Common myeloid progenitor, CD34-positive (primary cell): ENCODE results near the gene TRIM5.

Source experiments
- CTCF ChIA-PET: fragments of 350-600 bp; sonication (Branson Sonifier 250); formaldehyde crosslinking; loops from one replicate; lab custom pipeline; 2021; ENCODE audit warnings: antibody characterized with exemption; lab: Charles Lee
- POLR2A ChIA-PET: fragments of 350-600 bp; sonication (Branson Sonifier 250); formaldehyde crosslinking; loops from one replicate; lab custom pipeline; 2021; ENCODE audit warnings: antibody characterized with exemption; lab: Charles Lee
- DNase-seq, 3 donors: peaks; one replicate each; pipeline versions ENCODE4 v3.0.0 to v3.0.0-alpha.2; 2013
- H3K27ac ChIP-seq, 2 experiments: 1 replicate in 1 of 2; 2 replicates in 1 of 2; pipeline ENCODE4 v1.7.0; 2013; ENCODE audit warnings: inconsistent platforms in 2 of 2, low read length in 2 of 2, mild to moderate bottlenecking in 2 of 2, low read depth in 1 of 2, moderate library complexity in 1 of 2; ENCODE audit not compliant: severe bottlenecking in 2 of 2, insufficient read depth in 1 of 2, poor library complexity in 1 of 2
- H3K27me3 ChIP-seq, 5 experiments: replicated peaks in 2 of 5; 1 replicate in 3 of 5; 2 replicates in 2 of 5; pipeline versions ENCODE4 v1.6.1 to v1.7.0; 2013; ENCODE audit warnings: low read length in 4 of 5, mild to moderate bottlenecking in 2 of 5, moderate library complexity in 2 of 5, inconsistent platforms in 1 of 5; ENCODE audit not compliant: insufficient read depth in 5 of 5, control insufficient read depth in 4 of 5
- H3K36me3 ChIP-seq, 4 experiments: 1 replicate in 2 of 4; 2 replicates in 2 of 4; pipeline versions ENCODE4 v1.6.1 to v1.7.0; 2013; ENCODE audit warnings: low read length in 3 of 4, control low read depth in 1 of 4, mild to moderate bottlenecking in 1 of 4; ENCODE audit not compliant: control insufficient read depth in 4 of 4, insufficient read depth in 4 of 4
- H3K4me1 ChIP-seq, 4 experiments: 1 replicate in 3 of 4; 2 replicates in 1 of 4; pipeline versions ENCODE4 v1.6.1 to v1.7.1; 2013; ENCODE audit warnings: low read length in 3 of 4, mild to moderate bottlenecking in 3 of 4, control low read depth in 1 of 4, inconsistent platforms in 1 of 4, moderate library complexity in 1 of 4; ENCODE audit not compliant: control insufficient read depth in 4 of 4, insufficient read depth in 4 of 4; ENCODE audit errors: control extremely low read depth in 1 of 4
- H3K4me3 ChIP-seq, 7 experiments: 1 replicate in 4 of 7; 2 replicates in 3 of 7; pipeline versions ENCODE4 v1.5.1 to v1.7.0; 2013; ENCODE audit warnings: mild to moderate bottlenecking in 7 of 7, low read length in 6 of 7, moderate library complexity in 6 of 7, inconsistent platforms in 2 of 7, low read depth in 2 of 7, control low read depth in 1 of 7; ENCODE audit not compliant: insufficient read depth in 4 of 7, control insufficient read depth in 1 of 7; ENCODE audit errors: extremely low read depth in 1 of 7
- H3K9me3 ChIP-seq, 5 experiments: 1 replicate in 4 of 5; 2 replicates in 1 of 5; pipeline versions ENCODE4 v1.6.1 to v1.7.1; 2013; ENCODE audit warnings: low read length in 4 of 5, mild to moderate bottlenecking in 2 of 5, inconsistent platforms in 1 of 5, low read depth in 1 of 5, moderate library complexity in 1 of 5; ENCODE audit not compliant: control insufficient read depth in 4 of 5, insufficient read depth in 2 of 5; ENCODE audit errors: control extremely low read depth in 1 of 5
- WGBS: methylation state at CpG from one replicate; pipeline ENCODE4 v1.1.5; 2013; ENCODE audit not compliant: insufficient coverage; 5-methylcytosine and 5-hydroxymethylcytosine counted together

The TRIM5 gene

DNA sequence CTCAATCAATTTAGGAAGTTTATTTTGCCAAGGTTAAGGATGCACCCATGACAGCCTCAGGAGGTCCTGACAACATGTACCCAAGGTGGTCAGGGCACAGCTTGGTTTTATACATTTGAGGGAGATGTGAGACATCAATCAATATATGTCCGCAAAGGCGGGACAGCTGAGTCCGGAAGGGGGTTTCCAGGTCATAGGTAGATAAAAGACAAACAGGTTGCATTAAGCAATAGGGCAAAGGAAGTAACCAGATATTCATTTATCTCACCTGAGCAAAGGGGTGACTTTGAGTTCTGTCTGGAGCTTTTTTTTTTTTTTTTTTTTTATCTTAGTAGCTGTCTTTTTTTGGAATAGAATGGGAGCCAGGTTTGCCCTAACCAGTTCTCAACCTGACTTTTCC is 62.1 kb downstream of the TRIM5 start:
- no peak overlapping the region for H3K4me3 ChIP-seq
- no peak for DNase-seq
- CTCF ChIA-PET = interaction anchor here (1.5 kb wide), 1 partner anchor 10 kb away, joined by 3 read pairs; no protein-coding TSS in a partner anchor
- no peak overlapping the region for H3K27ac ChIP-seq
- H3K4me1 ChIP-seq = peaks cover 3 to 30% (median 23%) of the 10 kb centered on the region in 4 experiments
- no peaks in the 10 kb centered on the region for H3K9me3 ChIP-seq
- POLR2A ChIA-PET = interaction anchor here (0.6 kb wide), 1 partner anchor 11 kb away, joined by 5 read pairs; no protein-coding TSS in a partner anchor
- no CpG with 5 or more reads among the region's 3 CpGs for WGBS
- no peaks in the 10 kb centered on the region for H3K36me3 ChIP-seq
- H3K27me3 ChIP-seq = no peaks in the 10 kb centered on the region

GRCh38 chr11:5621580-5621979 is 63.3 kb downstream of the TRIM5 start:
- Histone ChIP-seq H3K9me3 (no peaks in the 10 kb centered on the region), H3K4me1 (peaks cover 2 to 21% (median 15%) of the 10 kb centered on the region in 4 experiments), H3K27ac (no peak overlapping the region), H3K4me3 (no peak overlapping the region), H3K27me3 (no peaks in the 10 kb centered on the region), H3K36me3 (no peaks in the 10 kb centered on the region)
- CTCF ChIA-PET = no interaction called here
- POLR2A ChIA-PET = no interaction called here
- no peak for DNase-seq

DNA sequence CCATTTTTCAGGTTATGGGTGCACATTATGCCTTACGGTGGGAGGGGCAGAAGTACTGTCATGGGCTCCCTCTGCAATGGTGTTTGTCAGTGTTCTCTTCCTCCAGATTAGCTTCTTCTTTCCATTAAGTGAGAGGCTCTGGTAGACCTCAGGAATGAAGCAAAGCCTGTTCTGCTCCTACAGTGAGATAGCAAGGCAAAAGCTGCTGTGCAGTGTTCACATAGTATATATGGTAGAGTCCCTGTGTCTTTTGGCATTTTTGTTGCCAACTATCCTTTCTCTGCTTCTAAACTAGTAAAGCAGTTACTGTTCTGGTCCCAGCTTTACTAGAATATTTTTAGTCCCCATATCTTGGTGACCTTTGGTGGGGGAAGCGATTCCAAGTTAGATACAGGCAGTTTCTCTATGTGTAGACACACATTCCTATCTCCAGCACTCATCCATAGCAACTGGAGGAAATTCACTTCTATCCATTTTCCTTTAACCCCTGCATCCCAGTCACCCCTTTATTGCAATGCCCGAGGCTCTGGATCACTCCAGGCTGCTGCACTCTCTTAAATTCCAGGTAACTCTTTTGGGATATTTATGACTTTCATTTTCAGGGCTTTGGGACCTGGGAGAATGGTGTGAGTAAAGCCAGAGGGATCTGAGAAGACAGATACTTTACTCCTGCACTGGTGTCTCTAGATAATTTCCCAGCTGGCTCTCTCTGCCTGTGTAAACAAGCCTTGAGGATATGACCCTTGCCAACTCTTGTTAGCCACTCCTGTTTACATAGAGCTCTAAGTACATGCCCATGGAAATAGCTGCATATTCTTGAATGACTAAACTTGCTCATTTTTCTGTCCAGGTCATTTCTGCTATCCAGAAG is 64.0 kb downstream of the TRIM5 start:
- H3K27ac ChIP-seq = no peak overlapping the region
- no peak for DNase-seq
- ChIA-PET CTCF (interaction anchor here (1.4 to 1.5 kb wide), 2 partner anchors 10 to 21 kb away, joined by 3 read pairs; no protein-coding TSS in a partner anchor), POLR2A (no interaction called here)
- H3K4me1 ChIP-seq = peaks cover 2 to 17% (median 15%) of the 10 kb centered on the region in 4 experiments
- no peaks in the 10 kb centered on the region for H3K9me3 ChIP-seq
- 70% methylated on average over 2 of the region's 3 CpGs for WGBS
- no peak overlapping the region for H3K4me3 ChIP-seq
- no peaks in the 10 kb centered on the region for H3K27me3 ChIP-seq
- H3K36me3 ChIP-seq = no peaks in the 10 kb centered on the region

GRCh38 chr11:5618807-5619206 is 66.1 kb downstream of the TRIM5 start:
- Histone ChIP-seq H3K4me1 (peaks cover 0 to 2% (median 0%) of the 10 kb centered on the region in 4 experiments), H3K9me3 (no peaks in the 10 kb centered on the region), H3K27me3 (no peaks in the 10 kb centered on the region), H3K4me3 (no peak overlapping the region), H3K27ac (no peak overlapping the region), H3K36me3 (no peaks in the 10 kb centered on the region)
- WGBS = 60% methylated on average over 1 of the region's 3 CpGs
- DNase-seq = no peak
- POLR2A ChIA-PET = no interaction called here
- CTCF ChIA-PET = interaction anchor here (1.2 kb wide), 1 partner anchor 17 kb away, joined by 4 read pairs; no protein-coding TSS in a partner anchor
